ENCODE results near the gene TOPBP1.

GRCh38 chr3:133661454-133662277 is at the start of gene TOPBP1:
- TF ChIP-seq CTCF (IDR thresholded peaks at IDR 0.05; ENCODE audit: low read depth, low read length) (no peak), EZH2phosphoT487 (IDR thresholded peaks at IDR 0.05; ENCODE audit: low read depth) (no peak)
